CD4-positive, alpha-beta T cell treated with Interleukin-6 at 100 ng/mL for 8 hours (primary cell): ENCODE measurements around the gene HDAC4.

Experiments
- DNase-seq: peaks from one replicate; pipeline ENCODE4 v3.0.0-alpha.2; 2020; ENCODE audit warnings: mixed read lengths, low spot score

Gene HDAC4

DNA sequence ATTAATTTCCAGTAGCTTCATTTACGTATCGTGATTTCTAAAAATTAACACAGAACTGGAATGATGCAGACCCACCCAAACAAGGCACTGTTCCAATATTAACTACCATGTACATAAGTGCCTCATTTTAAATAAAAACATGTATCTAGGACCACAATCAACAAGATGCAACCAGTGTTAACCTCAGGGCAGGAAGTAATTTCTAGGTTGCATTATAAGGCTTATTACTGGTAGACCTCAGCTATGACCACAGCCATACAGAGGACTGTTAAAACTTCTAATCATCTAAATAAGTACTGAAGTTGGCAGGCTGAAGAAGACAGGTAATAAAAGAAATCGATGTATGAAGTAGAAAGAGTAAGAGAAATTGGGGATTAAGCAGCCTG, 262.9 kb downstream of the HDAC4 start:
- DNase-seq: no peak

DNA sequence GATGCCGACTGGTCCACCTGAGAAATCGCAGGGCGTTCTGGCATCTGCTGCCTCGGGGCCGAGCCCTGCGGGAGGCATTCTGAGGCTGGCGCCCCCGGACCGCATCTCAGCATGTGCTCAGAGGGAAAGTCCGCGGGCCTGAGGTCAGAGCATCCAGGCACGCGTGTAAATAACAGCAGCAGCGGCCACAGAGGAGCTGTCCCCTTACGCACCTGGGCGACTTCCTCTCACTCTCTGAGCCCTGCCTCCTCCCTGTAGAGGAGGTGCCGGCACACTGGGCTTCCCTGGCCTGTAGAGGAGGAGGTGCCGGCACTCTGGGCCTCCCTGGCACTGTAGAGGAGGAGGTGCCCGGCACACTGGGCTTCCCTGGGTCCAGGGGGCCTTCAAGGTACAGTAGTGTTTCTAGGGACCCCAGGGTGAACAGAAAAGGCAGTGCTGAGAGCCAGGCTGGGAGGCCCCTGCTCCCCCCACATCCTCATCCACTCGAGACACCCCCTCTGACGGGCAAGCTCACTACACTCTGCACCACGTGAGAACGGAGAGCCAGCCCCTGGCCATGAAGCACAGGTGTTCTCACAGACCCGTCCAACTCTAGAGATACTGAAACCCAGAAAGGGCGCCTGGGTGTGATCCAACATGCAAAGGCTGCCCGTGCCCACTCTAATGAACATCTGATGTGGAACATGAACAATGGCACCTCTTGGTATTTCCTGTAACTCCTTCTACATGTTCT, 263.5 kb downstream of the HDAC4 start:
- DNase-seq: no peak

DNA sequence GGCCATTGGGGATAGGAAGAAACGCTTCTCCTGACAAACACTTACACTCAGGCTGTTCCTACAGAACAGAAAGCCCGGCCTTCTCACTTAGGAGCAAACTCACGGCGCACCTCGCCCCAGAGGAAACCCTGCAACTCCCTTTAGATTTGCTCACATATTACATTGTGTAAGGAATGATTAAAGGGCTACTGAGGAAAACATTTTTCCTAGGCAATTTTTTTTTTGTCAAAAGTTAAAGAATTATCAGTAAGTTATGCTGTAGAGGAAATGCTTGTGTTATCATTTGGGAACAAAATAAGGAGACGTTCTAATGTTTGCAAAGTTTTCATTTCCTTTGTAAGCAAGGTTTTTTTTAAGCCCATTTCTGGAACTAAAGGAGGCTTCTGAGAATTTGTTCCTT, 264.1 kb downstream of the HDAC4 start:
- no peak for DNase-seq

DNA sequence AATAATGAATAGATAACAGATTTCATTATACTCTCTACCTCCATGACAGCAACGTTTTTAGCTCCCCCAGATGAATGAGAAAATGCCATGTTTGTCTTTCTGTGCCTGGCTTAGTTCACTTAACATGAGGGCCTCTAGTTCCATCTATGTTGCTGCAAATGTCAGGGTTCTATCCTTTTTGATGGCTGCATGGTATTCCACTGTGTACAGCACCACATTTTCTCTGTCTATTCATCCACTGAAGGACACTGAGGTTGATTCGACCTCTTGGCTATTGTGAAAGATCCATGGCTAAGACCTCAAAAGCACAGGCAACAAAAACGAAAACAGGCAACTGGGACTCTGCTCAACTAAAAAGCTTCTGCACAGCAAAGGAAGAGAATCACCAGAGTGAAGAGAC, 264.6 kb downstream of the HDAC4 start:
- DNase-seq: no peak

DNA sequence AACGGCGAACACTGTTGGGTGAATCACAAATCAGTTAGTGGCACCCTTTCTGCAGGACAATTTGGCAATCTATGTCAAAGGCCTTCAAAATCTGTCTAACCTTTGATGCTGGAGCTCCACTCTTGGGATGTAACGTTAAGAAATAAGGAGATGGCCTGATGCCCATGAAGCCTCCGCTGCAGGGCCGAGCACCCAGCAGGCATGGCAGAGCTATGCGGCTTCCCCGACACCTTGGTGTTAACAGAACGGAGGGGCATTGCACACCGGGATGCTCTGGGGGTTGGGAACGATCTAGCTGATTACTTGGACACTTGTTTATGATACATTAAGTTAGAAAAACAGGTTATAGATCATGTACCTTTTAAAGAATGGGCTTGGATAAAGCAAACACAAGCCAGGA, 265.3 kb downstream of the HDAC4 start:
- DNase-seq: no peak

DNA sequence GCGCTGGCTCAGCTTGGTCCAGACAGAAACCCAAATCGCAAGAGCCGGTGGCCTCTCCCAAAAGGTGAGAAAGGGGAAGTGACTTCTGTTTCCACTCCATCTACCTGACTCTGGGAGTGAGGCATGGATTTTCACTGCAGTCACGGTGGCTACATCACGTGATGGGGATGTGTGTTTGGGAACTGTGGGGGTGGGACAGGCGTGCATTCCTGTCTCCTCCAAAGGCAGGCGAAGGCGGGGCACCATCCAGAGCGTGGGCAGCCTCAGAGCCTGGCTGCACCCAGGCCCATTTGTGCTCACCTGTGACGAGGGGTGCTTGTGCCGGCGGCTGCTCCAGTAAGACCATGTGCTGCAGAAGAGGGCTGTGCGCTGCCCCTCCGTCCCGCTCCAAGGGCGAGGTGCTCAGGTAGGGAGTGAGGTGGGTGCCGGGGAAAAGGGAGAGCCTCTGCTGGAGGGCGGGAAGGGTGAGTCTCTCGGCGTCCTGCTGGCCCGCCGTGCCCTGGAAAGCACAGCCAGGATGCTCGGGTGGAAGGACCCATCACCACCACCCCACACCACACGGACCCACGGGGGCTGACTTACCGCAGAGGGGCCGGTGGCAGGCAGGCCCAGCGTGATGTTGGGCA, 266.8 kb downstream of the HDAC4 start:
- no peak for DNase-seq

DNA sequence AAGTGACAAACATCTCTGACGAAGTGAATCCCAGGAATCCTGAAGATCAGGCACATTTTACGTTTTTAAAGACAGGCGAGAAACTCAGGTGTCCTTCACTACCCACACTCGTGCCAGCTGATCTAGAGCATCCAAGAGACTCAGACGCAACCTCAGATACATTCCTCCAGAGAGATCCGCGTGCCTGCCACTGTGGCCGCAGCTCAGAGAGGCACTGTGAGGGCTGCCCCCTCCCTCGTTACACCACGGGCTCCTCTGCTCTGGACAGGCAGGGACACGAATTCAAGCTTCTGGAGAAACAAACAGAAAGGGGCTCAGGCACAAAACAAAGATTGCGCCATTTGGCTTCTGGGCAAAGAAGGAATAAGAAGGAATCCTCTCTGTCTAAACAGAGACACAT, 268.0 kb downstream of the HDAC4 start:
- no peak for DNase-seq

DNA sequence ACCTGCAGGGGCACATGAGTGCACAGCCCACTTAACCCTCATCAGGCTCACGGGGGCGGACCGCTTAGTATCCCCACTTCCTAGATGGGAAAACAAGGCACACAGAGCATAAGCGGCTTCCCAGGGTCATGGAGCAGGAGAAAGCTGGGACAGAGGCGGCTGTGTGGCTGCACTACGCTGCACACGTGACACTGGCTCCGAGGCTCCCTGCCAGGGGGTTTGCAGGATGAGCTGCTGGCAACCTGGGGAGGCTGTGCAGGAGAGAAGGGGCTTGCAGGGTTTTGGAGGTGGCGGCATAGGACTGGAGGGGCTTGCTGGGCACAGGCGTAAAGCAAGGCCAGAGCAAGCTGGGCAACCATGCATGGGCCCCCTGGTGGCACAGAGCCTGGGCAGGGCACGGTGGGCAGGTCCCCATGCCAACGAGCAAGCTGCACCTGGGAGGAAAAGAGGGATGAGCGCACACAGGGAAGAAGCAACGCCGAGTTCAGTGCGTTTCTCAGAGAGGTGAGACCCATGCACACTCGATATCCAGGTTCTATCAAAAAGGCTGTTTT, 268.6 kb downstream of the HDAC4 start:
- no peak for DNase-seq

DNA sequence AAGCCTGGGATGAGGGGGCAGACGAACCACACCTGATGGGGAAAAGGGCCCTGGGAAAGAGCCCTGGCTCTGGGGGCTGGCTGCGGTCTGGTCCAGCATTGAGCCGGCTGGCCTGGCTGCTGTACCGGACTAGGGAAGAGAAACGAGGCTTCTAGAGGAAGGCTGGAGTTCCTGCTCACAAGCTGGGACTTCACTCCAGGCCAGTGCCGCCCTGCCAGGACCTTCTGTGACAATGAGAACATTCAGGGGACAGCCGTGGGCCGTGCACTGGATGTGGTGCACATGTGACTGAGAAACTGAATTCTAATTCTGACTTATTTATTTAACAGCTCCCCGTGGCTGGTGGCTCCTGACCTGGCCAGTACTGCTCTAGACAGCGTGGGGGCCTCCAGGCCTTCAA, 269.3 kb downstream of the HDAC4 start:
- no peak for DNase-seq

DNA sequence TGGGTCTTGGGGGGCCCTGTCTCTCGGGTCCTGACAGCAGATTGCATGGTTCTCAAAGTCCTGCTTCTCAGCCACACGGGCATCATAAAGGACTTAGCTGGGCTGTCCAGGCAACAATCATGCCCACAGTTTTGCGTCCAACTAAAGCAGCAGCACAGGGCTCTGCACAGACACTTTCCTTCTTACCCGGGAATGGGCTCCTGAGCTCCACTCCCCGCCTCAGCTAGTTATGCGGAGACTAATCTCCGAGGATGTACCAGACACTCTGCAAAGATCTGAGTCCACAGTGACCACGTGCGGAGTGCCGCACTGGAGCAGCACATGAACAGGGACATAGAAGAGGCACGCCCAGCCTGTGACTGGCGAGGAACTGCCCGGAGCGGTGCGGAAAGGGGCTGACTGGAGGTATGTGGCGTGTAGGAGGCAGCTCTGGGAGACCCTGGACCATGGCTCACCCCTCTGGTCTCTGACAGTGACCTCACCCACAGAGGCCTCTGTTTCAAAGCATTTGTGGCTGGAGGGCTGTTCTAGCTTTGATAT, 270.0 kb downstream of the HDAC4 start:
- no peak for DNase-seq

DNA sequence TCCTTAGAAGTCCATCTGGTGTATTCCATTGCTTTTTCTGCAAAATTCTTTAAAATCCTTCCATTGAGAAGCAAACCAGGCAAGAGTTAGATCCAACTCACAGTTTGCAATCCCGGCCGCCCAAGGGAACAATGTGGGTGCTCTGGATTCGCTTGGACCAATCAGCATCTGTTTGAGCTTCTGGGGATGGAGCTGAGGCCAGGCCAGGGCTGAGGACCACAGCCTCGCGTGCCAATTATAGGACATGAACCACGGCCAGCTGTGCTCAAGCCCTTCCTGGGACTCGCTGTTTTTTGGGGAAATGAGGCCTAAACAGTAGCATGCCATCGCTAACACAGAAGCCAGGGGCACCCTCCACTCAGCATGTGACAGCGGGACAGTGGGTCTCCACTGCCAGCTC, 270.8 kb downstream of the HDAC4 start:
- no peak for DNase-seq

DNA sequence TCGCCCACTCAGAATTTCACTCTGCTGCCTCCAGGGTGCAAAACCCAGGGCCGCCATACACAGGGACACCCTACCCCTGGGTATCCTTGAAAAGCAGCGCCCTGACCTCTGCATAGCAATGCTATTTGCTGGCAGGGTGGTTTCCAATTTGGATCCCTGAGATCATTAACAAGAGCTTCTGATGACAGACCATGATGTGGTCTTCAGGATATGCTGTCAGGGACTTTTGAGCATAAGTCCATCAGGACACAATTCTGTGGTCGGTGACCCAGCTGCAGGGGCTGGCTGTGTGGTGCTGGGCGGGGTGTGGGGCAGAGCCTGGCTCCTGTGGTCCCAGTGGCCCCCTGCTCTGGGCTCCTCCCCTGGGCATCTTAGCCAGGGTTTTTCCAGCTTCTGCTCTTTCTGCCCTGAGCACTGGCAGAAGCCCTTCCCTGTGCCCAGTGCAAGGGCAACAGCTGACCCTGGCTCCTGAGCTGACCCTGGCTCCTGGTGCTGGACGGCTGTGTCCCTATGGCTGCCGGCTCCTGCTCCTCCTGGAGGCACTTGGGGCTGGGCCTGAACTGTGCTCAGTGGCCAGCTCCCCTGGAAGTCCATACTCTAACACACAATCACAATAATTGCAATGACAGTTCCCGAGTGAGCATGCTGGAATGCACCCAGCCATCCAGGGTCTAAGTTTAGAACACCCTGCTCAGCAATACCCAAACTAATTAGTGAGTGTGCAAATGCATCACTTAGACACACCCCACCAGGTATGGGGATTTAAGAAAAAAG, 271.5 kb downstream of the HDAC4 start:
- DNase-seq: no peak

DNA sequence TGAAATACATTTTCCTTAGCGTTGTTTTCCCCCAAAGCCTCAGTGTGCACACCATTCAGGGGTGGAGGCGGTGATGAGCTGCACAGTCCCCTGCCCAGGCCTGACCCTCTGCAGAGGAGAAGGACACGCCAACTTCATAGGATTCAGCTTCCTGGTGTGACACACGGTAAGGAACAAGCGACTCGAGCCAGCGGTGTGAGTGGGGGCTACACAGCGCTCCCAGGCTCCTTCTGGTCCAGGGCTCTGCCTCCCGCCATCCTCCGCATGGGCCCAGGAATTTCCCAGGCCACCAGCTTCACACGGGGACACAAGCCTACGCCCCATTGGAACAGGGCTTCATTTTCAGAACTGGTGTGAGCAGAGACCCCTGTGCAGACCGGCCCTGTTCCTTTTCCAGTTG, 272.1 kb downstream of the HDAC4 start:
- DNase-seq: no peak

DNA sequence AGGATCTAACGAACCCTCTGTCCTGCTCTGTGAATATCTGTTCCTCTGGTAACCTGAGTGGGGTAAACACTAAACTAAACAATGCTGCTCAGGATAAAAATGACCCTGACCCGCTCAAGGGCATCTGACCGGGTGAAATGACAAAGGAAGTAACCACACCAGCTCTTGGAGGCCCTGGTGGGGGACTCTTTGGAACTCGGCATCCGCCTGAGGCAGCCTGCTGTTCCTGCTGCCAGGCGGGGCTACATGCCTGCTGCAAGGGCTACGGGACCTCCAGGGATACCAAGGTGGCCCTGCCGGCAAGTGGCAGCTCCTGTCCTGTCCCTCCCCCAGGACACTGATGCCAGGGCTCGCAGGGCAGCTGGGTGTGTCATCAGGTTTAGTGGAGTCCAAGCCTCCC, 273.3 kb downstream of the HDAC4 start:
- no peak for DNase-seq

DNA sequence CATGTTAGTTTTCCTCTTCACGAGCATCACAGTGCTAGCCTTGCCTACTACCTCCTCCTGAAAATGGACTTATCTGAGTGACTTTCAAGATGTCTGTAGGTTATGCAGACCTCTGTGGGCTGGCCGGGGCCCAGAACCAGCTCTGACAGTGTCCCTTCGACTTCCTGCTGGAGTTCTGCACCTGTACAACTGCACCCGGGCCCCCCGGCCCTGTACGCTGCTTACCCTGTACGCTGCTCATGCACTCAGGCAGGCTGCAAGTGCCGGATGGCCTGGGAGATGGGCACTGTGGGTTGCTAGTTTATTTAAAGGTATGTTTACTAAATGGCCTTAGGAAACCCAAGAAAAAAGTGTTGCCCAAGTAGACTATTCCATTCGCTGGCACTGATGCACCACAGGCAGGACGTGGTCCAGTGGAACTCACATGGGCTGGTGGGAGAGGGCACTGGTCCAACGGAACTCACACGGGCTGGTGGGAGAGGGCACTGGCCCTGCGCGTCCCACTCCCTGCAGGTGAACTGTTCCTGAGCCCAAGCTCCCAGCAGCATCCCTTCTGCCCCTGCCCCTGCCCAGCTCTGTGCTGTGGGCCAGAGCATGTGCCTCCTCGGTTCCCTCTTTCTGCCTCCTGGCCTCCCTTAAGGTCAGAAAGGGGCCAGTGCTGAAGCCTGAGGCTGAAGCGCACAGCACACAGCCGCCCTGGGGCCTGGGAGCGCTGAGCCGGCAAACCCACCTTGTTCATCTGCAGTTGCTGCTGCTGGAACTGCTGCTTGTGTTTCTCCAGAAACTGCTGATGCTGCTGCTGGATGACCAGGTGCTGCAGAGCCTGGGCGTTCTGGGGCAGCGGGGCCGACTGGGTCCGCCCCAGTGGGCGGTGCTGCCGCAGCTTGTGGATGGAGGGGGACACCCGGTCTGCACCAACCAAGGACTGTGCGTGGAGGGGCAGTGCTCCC, 274.8 kb downstream of the HDAC4 start:
- DNase-seq: no peak

DNA sequence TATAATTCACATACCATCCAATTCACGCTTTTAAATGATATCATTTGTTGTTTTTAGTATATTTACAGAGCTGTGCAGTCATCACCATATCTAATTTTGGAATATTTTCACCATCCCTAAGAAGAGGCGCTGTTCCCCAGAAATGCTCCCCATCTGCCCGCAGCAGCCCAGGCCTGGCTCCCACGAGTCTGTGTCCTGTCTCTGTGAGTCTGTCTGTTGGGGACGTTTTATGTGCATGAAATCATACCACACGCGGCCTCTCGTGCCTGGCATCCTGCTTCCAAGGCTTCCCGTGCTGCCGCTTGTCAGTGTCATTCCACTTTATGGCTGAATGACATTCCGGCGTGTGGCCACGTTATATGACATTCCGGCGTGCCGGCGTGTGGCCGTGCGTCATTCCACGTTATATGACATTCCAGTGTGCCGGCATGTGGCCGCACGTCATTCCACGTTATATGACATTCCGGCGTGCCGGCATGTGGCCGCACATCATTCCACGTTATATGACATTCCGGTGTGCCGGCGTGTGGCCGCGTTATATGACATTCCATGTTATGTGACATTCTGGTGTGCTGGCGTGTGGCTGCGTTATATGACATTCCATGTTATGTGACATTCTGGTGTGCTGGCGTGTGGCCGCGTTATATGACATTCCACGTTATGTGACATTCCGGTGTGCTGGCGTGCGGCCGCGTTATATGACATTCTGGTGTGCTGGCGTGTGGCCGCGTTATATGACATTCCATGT, 276.5 kb downstream of the HDAC4 start:
- DNase-seq: no peak

DNA sequence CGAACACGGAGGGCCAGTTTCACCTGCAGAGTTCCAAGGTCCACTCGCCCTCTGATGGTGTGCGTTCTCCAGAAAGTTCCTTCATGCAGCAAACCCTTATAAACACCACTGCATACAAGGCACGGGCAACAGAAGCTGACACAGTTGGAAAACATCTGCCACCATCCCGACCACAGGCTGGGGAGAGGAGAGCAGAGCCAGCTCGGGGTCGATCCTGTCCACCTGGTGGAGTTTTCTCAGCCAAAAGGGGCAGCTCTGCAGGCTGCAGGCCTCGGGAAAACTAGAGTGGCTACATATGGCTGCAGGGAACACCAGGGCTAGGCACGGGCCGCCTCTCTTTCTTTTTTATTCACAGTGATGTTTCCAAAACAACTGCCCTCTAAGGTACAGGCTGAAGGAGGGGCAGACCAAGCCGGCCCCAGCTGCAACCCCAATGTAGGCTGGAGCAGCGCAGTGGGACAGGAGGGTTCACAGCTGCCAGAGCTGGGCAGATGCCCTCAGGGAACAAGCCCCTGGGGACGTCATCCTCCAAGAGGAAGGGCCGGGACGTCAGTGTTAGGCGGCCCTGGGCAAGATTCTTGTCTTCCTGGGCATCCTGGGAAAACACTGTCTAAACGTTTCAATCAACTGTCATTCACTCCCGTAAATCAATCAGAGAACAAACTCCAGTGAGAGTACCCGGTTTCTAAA, 278.3 kb downstream of the HDAC4 start:
- DNase-seq: no peak

DNA sequence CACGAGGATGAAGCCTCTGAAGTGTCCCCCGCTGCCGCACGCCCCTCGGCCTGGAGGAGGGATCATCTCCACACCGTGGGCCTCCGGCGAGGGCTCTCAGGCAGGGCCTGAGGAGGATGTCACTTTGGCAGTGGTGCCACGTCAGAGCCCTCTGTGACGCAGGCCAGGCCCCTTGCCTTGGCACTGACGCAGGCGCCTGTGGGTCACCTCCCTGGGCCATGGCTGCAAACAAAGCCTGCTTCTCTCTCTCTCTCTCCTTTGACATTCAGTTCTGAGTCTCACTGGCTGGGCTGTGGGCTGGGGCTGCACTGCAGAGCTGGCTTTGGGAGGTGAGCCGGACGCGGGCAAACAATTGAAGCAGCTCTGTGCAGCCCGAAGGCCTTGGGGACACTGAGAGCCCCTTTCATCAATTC, 279.2 kb downstream of the HDAC4 start:
- no peak for DNase-seq

DNA sequence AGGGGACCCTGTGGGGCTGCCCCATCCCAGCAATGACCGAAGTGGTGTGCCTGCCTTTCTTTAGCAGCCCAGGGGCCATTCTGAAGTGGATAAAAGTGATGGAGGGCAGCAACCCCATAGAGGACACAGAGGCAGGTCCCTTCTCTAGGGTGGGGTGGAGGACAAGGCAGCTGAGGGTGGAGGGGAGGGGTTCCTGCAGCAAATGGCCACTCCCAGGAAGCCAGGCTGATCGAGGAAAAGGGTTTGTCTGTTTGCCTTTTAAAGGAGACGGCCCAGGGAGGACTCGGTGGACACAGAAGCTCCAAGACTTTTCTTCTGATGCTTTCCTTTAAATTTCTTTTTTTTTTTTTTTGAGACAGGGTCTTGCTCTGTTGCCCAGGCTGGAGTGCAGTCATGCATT, 280.2 kb downstream of the HDAC4 start:
- DNase-seq: no peak
